ENCODE measurements around the gene ATP2B2. TPM values are rescaled to one million over a fixed set of nuclear protein-coding genes. Genes with fewer than 3 reads are reported as not detected.

The ATP2B2 gene
- total and polyA plus RNA-seq, 2 donors (not counting 1 experiment from before 2014, with no cell fraction given) = not detected

GRCh38 chr3:10549617-10550230 is 44.3 kb upstream of the ATP2B2 start:
- Mint-ChIP-seq H3K27ac (no peak overlapping the region), H3K4me3 (no peak overlapping the region)
- POLR2A ChIA-PET = no interaction called here

GRCh38 chr3:10548992-10549391 is 43.6 kb upstream of the ATP2B2 start:
- H3K4me2 ChIP-seq (replicated peaks; ENCODE audit: low read depth, low read length, poor library complexity, severe bottlenecking) = no peak overlapping the region
- DNase-seq = no peak

More at GRCh38 chr3:10549617-10550230, 44.3 kb upstream of the ATP2B2 start:
- CTCF ChIA-PET = no interaction called here
- Histone ChIP-seq H3K9me3 (ENCODE audit: control extremely low read depth in 1 of 3, control insufficient read depth in 2 of 3, insufficient read depth in 1 of 3, low read length in 2 of 3) (no peaks in the 10 kb centered on the region), H3K4me1 (ENCODE audit: control insufficient read depth in 2 of 2, insufficient read depth in 2 of 2, low read length in 2 of 2) (peaks cover 0 to 11% of the 10 kb centered on the region in 2 donors), H3K79me2 (ENCODE audit: control insufficient read depth, insufficient read depth, low read length) (no peaks in the 10 kb centered on the region), H3K9ac (ENCODE audit: low read length) (no peak overlapping the region), H4K20me1 (ENCODE audit: control insufficient read depth, insufficient read depth, low read length, poor library complexity, severe bottlenecking) (no peaks in the 10 kb centered on the region), H2AFZ (ENCODE audit: insufficient read depth, low read depth, low read length, poor library complexity, severe bottlenecking) (no peak overlapping the region), H3K27ac (ENCODE audit: low read length in 2 of 2) (no peak overlapping the region), H3K4me3 (ENCODE audit: control extremely low read depth in 1 of 5, extremely low read depth in 1 of 5, insufficient read depth in 1 of 5, low read depth in 2 of 5, low read length in 4 of 5) (no peak overlapping the region), H3K4me2 (replicated peaks; ENCODE audit: low read depth, low read length, poor library complexity, severe bottlenecking) (no peak overlapping the region), H3K27me3 (replicated peaks in 1 of 4; ENCODE audit: control extremely low read depth in 1 of 4, control insufficient read depth in 3 of 4, insufficient read depth in 4 of 4, low read length in 3 of 4) (no peaks in the 10 kb centered on the region), H3K36me3 (replicated peaks in 1 of 2; ENCODE audit: control extremely low read depth in 1 of 2, control insufficient read depth in 1 of 2, extremely low read depth in 1 of 2, insufficient read depth in 2 of 2, low read length in 1 of 2) (no peaks in the 10 kb centered on the region)
- DNase-seq (no peak), ATAC-seq (ENCODE audit: low read depth) (no peak)
- Mint-ChIP-seq H3K9me3 (ENCODE audit: insufficient read depth) (no peaks in the 10 kb centered on the region), H3K4me1 (peaks cover 7% of the 10 kb centered on the region), H3K27me3 (peaks cover 24% of the 10 kb centered on the region)
- intact Hi-C loops (cut with micrococcal nuclease) = no loop called here
- 80% methylated on average over 1 of the region's 2 CpGs for WGBS (ENCODE audit: insufficient coverage)
- TF ChIP-seq EZH2 (IDR thresholded peaks at IDR 0.05; ENCODE audit: borderline replicate concordance, insufficient read depth, low read depth, low read length, poor library complexity, severe bottlenecking) = no peak
- TF ChIP-seq CTCF (IDR thresholded peaks at IDR 0.05) = no peak

More at GRCh38 chr3:10548992-10549391, 43.6 kb upstream of the ATP2B2 start:
- no peaks in the 10 kb centered on the region for H3K79me2 ChIP-seq (ENCODE audit: control insufficient read depth, insufficient read depth, low read length)
- peaks cover 0 to 11% of the 10 kb centered on the region in 2 donors for H3K4me1 ChIP-seq (ENCODE audit: control insufficient read depth in 2 of 2, insufficient read depth in 2 of 2, low read length in 2 of 2)
- Mint-ChIP-seq H3K4me1 (peaks cover 7% of the 10 kb centered on the region), H3K4me3 (no peak overlapping the region), H3K9me3 (ENCODE audit: insufficient read depth) (no peaks in the 10 kb centered on the region), H3K27ac (no peak overlapping the region), H3K27me3 (peaks cover 24% of the 10 kb centered on the region)
- H3K9ac ChIP-seq (ENCODE audit: low read length) = no peak overlapping the region
- POLR2A ChIA-PET = no interaction called here
- no peak overlapping the region for H2AFZ ChIP-seq (ENCODE audit: insufficient read depth, low read depth, low read length, poor library complexity, severe bottlenecking)
- intact Hi-C loops (cut with micrococcal nuclease) = no loop called here
- H3K4me3 ChIP-seq (ENCODE audit: control extremely low read depth in 1 of 5, extremely low read depth in 1 of 5, insufficient read depth in 1 of 5, low read depth in 2 of 5, low read length in 4 of 5) = no peak overlapping the region
- H3K36me3 ChIP-seq (replicated peaks in 1 of 2; ENCODE audit: control extremely low read depth in 1 of 2, control insufficient read depth in 1 of 2, extremely low read depth in 1 of 2, insufficient read depth in 2 of 2, low read length in 1 of 2) = no peaks in the 10 kb centered on the region
- no peaks in the 10 kb centered on the region for H3K9me3 ChIP-seq (ENCODE audit: control extremely low read depth in 1 of 3, control insufficient read depth in 2 of 3, insufficient read depth in 1 of 3, low read length in 2 of 3)
- no peak overlapping the region for H3K27ac ChIP-seq (ENCODE audit: low read length in 2 of 2)
- no peaks in the 10 kb centered on the region for H3K27me3 ChIP-seq (replicated peaks in 1 of 4; ENCODE audit: control extremely low read depth in 1 of 4, control insufficient read depth in 3 of 4, insufficient read depth in 4 of 4, low read length in 3 of 4)
- H4K20me1 ChIP-seq (ENCODE audit: control insufficient read depth, insufficient read depth, low read length, poor library complexity, severe bottlenecking) = no peaks in the 10 kb centered on the region
- no peak for ATAC-seq (ENCODE audit: low read depth)
- TF ChIP-seq EZH2 (IDR thresholded peaks at IDR 0.05; ENCODE audit: borderline replicate concordance, insufficient read depth, low read depth, low read length, poor library complexity, severe bottlenecking) (no peak), CTCF (IDR thresholded peaks at IDR 0.05) (no peak)
- CTCF ChIA-PET = no interaction called here

All from B cell (primary cell).